Mucosa of gallbladder (tissue), 1 donor: ENCODE data around the gene CACNG1. TPM values are rescaled to one million over a fixed set of nuclear protein-coding genes. Genes with fewer than 3 reads are reported as not detected.
"Not testable (repeated sequence)": the region's sequence is repeated elsewhere in the genome, so short reads cannot be mapped to it uniquely, and the experiment has no call there.

ENCODE experiments used
- DNase-seq: peaks from one replicate; pipeline ENCODE4 v3.0.0-alpha.2; 2020; ENCODE audit warnings: low spot score
- total RNA-seq: library from RNA; stranded (reverse); gene quantifications from one replicate; pipeline ENCODE4 v1.2.1, GENCODE V29; 2021
- donor health status: DM: no; HTN: no; CAD: no.

CACNG1 gene
- total RNA-seq, 1 donor from 2014 or later, result not detected

- DNase-seq, result no peak
These were observed 35.1 kb downstream of the CACNG1 start for GRCh38 chr17:67079491-67079890.

- DNase-seq, result no peak
These were observed 36.5 kb downstream of the CACNG1 start for GRCh38 chr17:67080804-67081203.

GRCh38 chr17:67082107-67082506 lies 37.8 kb downstream of the CACNG1 start:
- no peak for DNase-seq

GRCh38 chr17:67085406-67085805 lies 41.1 kb downstream of the CACNG1 start:
- DNase-seq, result no peak

- no peak for DNase-seq
These were observed 44.3 kb downstream of the CACNG1 start for GRCh38 chr17:67088639-67089038.

GRCh38 chr17:67090341-67090740 lies 46.0 kb downstream of the CACNG1 start:
- no peak for DNase-seq

- DNase-seq, result no peak
These were observed 47.9 kb downstream of the CACNG1 start for GRCh38 chr17:67092291-67092690.

GRCh38 chr17:67092710-67093109 lies 48.4 kb downstream of the CACNG1 start:
- DNase-seq, result not testable (repeated sequence)

GRCh38 chr17:67093348-67093747 lies 49.0 kb downstream of the CACNG1 start:
- no peak for DNase-seq

GRCh38 chr17:67095291-67095690 lies 50.9 kb downstream of the CACNG1 start:
- DNase-seq, result not testable (repeated sequence)

- no peak for DNase-seq
These were observed 51.4 kb downstream of the CACNG1 start for GRCh38 chr17:67095803-67096202.

GRCh38 chr17:67096609-67097008 lies 52.3 kb downstream of the CACNG1 start:
- no peak for DNase-seq

GRCh38 chr17:67098006-67098405 lies 53.7 kb downstream of the CACNG1 start:
- DNase-seq, result no peak

GRCh38 chr17:67104641-67105040 lies 60.3 kb downstream of the CACNG1 start:
- DNase-seq, result not testable (repeated sequence)

GRCh38 chr17:67105213-67105612 lies 60.9 kb downstream of the CACNG1 start:
- no peak for DNase-seq

Other genes starting within 250 kb of the CACNG1 start
- gene CACNG5, start 209.4 kb upstream of the CACNG1 start, total RNA-seq, result not detected
- gene CACNG4, start 79.8 kb upstream of the CACNG1 start, total RNA-seq, result not detected
- 49.5 TPM for gene HELZ, start 200.6 kb downstream of the CACNG1 start, total RNA-seq